GM12865 (cell line): ENCODE data around the gene HNF1B.

Experiments used
- DNase-seq: peaks from one replicate; pipeline ENCODE4 v3.0.0; 2010; ENCODE audit warnings: low read depth
- H3K4me3 ChIP-seq: 2 replicates; pipeline ENCODE4 v1.5.1; 2011; ENCODE audit warnings: mild to moderate bottlenecking, low read depth, low read length, control low read depth
- CTCF ChIP-seq: IDR thresholded peaks from 2 replicates; pipeline ENCODE4 v1.5.1; 2011; ENCODE audit warnings: low read length, control low read depth, low read depth, inconsistent platforms; ENCODE audit not compliant: insufficient read depth; ENCODE audit errors: missing control alignments

HNF1B gene

GRCh38 chr17:37678036-37678435, 66.8 kb downstream of the HNF1B start:
- TF ChIP-seq CTCF, result no peak
- DNase-seq, result no peak
- no peak overlapping the region for H3K4me3 ChIP-seq

- no peak for DNase-seq
- no peak for TF ChIP-seq CTCF
- no peak overlapping the region for H3K4me3 ChIP-seq
These were observed 67.8 kb downstream of the HNF1B start for GRCh38 chr17:37677021-37677420.

GRCh38 chr17:37676115-37676925, 68.5 kb downstream of the HNF1B start:
- TF ChIP-seq CTCF, result no peak
- DNase-seq, result no peak
- no peak overlapping the region for H3K4me3 ChIP-seq

- no peak for DNase-seq
- TF ChIP-seq CTCF, result no peak
- no peak overlapping the region for H3K4me3 ChIP-seq
These were observed 70.3 kb downstream of the HNF1B start for GRCh38 chr17:37674511-37674910.

- no peak for TF ChIP-seq CTCF
- H3K4me3 ChIP-seq, result no peak overlapping the region
- no peak for DNase-seq
These were observed 71.5 kb downstream of the HNF1B start for GRCh38 chr17:37673386-37673785.

- no peak for DNase-seq
- H3K4me3 ChIP-seq, result no peak overlapping the region
- TF ChIP-seq CTCF, result no peak
These were observed 72.2 kb downstream of the HNF1B start for GRCh38 chr17:37672548-37673078.
